BE2C (cell line): Measurements from ENCODE around the gene ZNF101.
"Not testable (repeated sequence)": the region's sequence is repeated elsewhere in the genome, so short reads cannot be mapped to it uniquely, and the experiment has no call there.

Experiments
- DNase-seq: peaks from one replicate; pipeline ENCODE4 v3.0.0-alpha.2; 2020
- H3K27me3 ChIP-seq: fragments of 250-450 bp; sonication (Bioruptor Pico); 2 replicates; pipeline ENCODE4 v1.5.1; 2020; ENCODE audit warnings: mild to moderate bottlenecking
- H3K36me3 ChIP-seq: fragments of 250-450 bp; sonication (Bioruptor Pico); 2 replicates; pipeline ENCODE4 v1.5.1; 2020; ENCODE audit warnings: mild to moderate bottlenecking
- H3K4me1 ChIP-seq: fragments of 250-450 bp; sonication (Bioruptor Pico); 2 replicates; pipeline ENCODE4 v1.5.1; 2020
- H3K4me3 ChIP-seq: 2 replicates; pipeline ENCODE4 v1.5.1; 2011; ENCODE audit warnings: low read depth, low read length
- H3K9me3 ChIP-seq: fragments of 250-450 bp; sonication (Bioruptor Pico); 2 replicates; pipeline ENCODE4 v1.5.1; 2020
- CTCF ChIP-seq: IDR thresholded peaks from 2 replicates; pipeline ENCODE4 v1.5.1; 2012; ENCODE audit warnings: mild to moderate bottlenecking, low read depth, low read length

ZNF101 gene

GRCh38 chr19:19661675-19662251, 6.9 kb upstream of the ZNF101 start:
- Histone ChIP-seq H3K9me3 (no peaks in the 10 kb centered on the region), H3K27me3 (no peaks in the 10 kb centered on the region), H3K4me1 (no peaks in the 10 kb centered on the region; the same call in 1 of the 2 replicates), H3K4me3 (peak overlapping the region; percentile 98), H3K36me3 (peaks cover 38% of the 10 kb centered on the region)
- DNase-seq = no peak
- TF ChIP-seq CTCF = no peak

- H3K27me3 ChIP-seq = no peaks in the 10 kb centered on the region
- no peaks in the 10 kb centered on the region for H3K9me3 ChIP-seq
- peaks cover 32% of the 10 kb centered on the region for H3K36me3 ChIP-seq
- no peaks in the 10 kb centered on the region; the same call in 1 of the 2 replicates for H3K4me1 ChIP-seq
- TF ChIP-seq CTCF = no peak
- DNase-seq = no peak
- peak overlapping the region; percentile 98 for H3K4me3 ChIP-seq
Measured at GRCh38 chr19:19662344-19662743, 6.3 kb upstream of the ZNF101 start.

GRCh38 chr19:19662871-19663255, 5.8 kb upstream of the ZNF101 start:
- no peak for TF ChIP-seq CTCF
- Histone ChIP-seq H3K4me3 (peak overlapping the region; percentile 98), H3K36me3 (peaks cover 27% of the 10 kb centered on the region), H3K4me1 (no peaks in the 10 kb centered on the region; the same call in 1 of the 2 replicates), H3K9me3 (no peaks in the 10 kb centered on the region), H3K27me3 (no peaks in the 10 kb centered on the region)
- no peak for DNase-seq

- no peak for TF ChIP-seq CTCF
- DNase-seq = peak; percentile 97
Measured at GRCh38 chr19:19663256-19664120, 5.2 kb upstream of the ZNF101 start, which contains the start of gene ATP13A1. Gene ATP13A1 (minus strand): TSS chr19:19663676. CDS start chr19:19663666, 10 bp downstream.

GRCh38 chr19:19665420-19665948, 3.2 kb upstream of the ZNF101 start:
- not testable (repeated sequence) for H3K27me3 ChIP-seq, H3K36me3 ChIP-seq, DNase-seq, H3K9me3 ChIP-seq, H3K4me1 ChIP-seq, H3K4me3 ChIP-seq

More at GRCh38 chr19:19663256-19664120, 5.2 kb upstream of the ZNF101 start, which contains the start of gene ATP13A1:
- H3K4me1 ChIP-seq = no peaks in the 10 kb centered on the region; the same call in 1 of the 2 replicates
- H3K4me3 ChIP-seq = peak within 1 kb of the TSS; percentile 98
- peaks cover 23% of the 10 kb centered on the region for H3K36me3 ChIP-seq
- H3K9me3 ChIP-seq = no peaks in the 10 kb centered on the region
- H3K27me3 ChIP-seq = no peaks in the 10 kb centered on the region

- no peak overlapping the region for H3K4me3 ChIP-seq
- no peaks in the 10 kb centered on the region for H3K36me3 ChIP-seq
- no peaks in the 10 kb centered on the region for H3K9me3 ChIP-seq
- TF ChIP-seq CTCF = no peak
- H3K27me3 ChIP-seq = no peaks in the 10 kb centered on the region
- no peaks in the 10 kb centered on the region for H3K4me1 ChIP-seq
- DNase-seq = no peak
Measured at GRCh38 chr19:19670070-19670551, 1.5 kb downstream of the ZNF101 start.
